ENCODE measurements around the gene RNF114.

The RNF114 gene

DNA sequence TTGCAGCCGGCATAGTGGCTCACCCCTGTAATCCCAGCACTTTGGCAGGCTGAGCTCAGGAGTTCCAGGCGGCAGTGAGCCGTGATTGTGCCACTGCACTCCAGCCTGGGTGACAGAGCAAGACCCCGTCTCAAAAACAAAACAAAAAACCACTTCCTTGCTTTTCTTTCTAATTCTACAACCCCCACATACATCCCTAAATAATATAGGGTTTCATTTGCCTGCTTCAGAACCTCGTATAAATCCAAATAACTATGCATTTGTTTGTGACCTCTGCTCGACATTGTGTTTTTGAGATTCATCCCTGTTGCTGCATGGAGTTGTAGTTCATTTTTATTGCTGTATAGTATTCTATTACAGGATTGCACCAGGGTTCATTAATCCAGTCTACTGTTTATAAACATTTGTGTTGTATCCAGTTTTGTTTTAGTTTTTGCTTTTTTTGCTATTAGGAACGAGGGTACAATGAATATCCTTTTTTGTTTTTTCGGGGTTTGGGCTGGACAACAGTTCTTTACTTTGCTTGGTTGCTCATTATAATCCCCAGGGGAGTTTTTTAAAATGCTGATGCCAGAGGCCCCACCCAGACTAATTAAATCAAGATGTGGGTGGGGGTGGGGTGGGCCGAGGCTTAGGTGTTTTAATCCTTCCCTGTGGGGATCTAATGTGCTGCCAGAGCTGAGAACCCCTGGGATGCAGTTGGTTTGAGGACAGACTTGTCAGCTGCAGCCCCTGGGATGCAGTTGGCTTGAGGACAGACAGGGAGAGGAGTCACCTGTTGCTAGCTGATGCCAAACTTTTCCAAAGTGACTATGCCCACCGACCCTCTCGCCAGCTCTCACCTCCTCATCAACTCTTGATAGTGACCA, 44.2 kb downstream of the RNF114 start:
- no peak overlapping the region for H3K4me3 ChIP-seq (ENCODE audit: low read depth, low read length)
- no peak for DNase-seq (ENCODE audit: low read depth)
- TF ChIP-seq, protein P1, sequence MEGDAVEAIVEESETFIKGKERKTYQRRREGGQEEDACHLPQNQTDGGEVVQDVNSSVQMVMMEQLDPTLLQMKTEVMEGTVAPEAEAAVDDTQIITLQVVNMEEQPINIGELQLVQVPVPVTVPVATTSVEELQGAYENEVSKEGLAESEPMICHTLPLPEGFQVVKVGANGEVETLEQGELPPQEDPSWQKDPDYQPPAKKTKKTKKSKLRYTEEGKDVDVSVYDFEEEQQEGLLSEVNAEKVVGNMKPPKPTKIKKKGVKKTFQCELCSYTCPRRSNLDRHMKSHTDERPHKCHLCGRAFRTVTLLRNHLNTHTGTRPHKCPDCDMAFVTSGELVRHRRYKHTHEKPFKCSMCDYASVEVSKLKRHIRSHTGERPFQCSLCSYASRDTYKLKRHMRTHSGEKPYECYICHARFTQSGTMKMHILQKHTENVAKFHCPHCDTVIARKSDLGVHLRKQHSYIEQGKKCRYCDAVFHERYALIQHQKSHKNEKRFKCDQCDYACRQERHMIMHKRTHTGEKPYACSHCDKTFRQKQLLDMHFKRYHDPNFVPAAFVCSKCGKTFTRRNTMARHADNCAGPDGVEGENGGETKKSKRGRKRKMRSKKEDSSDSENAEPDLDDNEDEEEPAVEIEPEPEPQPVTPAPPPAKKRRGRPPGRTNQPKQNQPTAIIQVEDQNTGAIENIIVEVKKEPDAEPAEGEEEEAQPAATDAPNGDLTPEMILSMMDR (IDR thresholded peaks at IDR 0.05; ENCODE audit: control insufficient read depth, extremely low read depth, insufficient read depth) = no peak

GRCh38 chr20:49981218-49982071, 45.2 kb downstream of the RNF114 start:
- H3K4me3 ChIP-seq (ENCODE audit: low read depth, low read length) = no peak overlapping the region
- TF ChIP-seq, protein P1 (IDR thresholded peaks at IDR 0.05; ENCODE audit: control insufficient read depth, extremely low read depth, insufficient read depth) = no peak

GRCh38 chr20:49982072-49982345, 45.8 kb downstream of the RNF114 start:
- TF ChIP-seq, protein P1 (IDR thresholded peaks at IDR 0.05; ENCODE audit: control insufficient read depth, extremely low read depth, insufficient read depth) = no peak
- no peak for DNase-seq (ENCODE audit: low read depth)
- H3K4me3 ChIP-seq (ENCODE audit: low read depth, low read length) = peak overlapping the region; percentile 47

More at GRCh38 chr20:49981218-49982071, 45.2 kb downstream of the RNF114 start:
- DNase-seq (ENCODE audit: low read depth) = no peak

- peak within 1 kb of the TSS; percentile 89 for H3K4me3 ChIP-seq (ENCODE audit: low read depth, low read length)
- DNase-seq (ENCODE audit: low read depth) = peak; percentile 54
- TF ChIP-seq, protein P1 (IDR thresholded peaks at IDR 0.05; ENCODE audit: control insufficient read depth, extremely low read depth, insufficient read depth) = peak; percentile 46
Measured at GRCh38 chr20:49982346-49983122, 46.3 kb downstream of the RNF114 start, which contains the start of gene SNAI1. SNAI1 (plus strand) TSS chr20:49982980; CDS start chr20:49983060, 80 bp downstream.

DNA sequence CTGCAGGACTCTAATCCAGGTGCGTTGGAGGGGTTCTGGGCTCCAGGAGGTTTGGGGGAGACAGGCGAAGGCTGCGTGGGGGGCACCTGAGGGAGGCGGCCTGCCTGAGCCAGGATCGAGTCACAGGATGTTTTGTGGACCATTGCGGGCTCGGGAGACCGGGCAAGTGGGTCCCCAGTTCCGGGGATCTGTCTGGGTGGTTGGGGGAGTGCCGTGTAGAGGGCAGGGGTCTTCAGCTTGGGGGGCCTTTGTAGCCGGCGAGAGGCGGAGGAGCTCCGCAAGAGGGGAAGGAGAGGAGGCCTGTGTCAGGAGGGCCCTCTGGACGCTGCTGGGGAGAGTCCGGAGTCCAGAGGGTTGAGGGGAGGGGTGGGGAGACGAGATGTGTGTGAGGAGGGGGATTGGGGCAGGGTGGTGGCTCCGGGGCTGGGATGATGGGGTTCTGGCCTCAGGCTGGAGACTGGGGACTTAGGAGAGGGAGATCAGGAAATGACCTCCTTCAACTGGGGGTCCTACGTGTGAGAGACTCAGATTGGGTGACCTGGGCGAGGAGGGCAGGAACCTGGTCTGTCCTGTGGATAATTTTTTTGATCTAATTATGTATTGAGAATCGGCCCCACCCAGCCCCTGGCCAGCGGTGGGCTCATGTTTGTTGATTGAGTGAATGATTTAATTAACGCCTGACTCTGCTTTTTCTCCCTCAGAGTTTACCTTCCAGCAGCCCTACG, 47.1 kb downstream of the RNF114 start:
- TF ChIP-seq, protein P1 (IDR thresholded peaks at IDR 0.05; ENCODE audit: control insufficient read depth, extremely low read depth, insufficient read depth) = no peak
- H3K4me3 ChIP-seq (ENCODE audit: low read depth, low read length) = peak overlapping the region; percentile 89
- DNase-seq (ENCODE audit: low read depth) = no peak

- H3K4me3 ChIP-seq (ENCODE audit: low read depth, low read length) = peak overlapping the region; percentile 89
- DNase-seq (ENCODE audit: low read depth) = no peak
- TF ChIP-seq, protein P1 (IDR thresholded peaks at IDR 0.05; ENCODE audit: control insufficient read depth, extremely low read depth, insufficient read depth) = no peak
Measured at GRCh38 chr20:49983848-49984408, 47.7 kb downstream of the RNF114 start.
